ENCODE data around the gene PHYHD1.

DNA sequence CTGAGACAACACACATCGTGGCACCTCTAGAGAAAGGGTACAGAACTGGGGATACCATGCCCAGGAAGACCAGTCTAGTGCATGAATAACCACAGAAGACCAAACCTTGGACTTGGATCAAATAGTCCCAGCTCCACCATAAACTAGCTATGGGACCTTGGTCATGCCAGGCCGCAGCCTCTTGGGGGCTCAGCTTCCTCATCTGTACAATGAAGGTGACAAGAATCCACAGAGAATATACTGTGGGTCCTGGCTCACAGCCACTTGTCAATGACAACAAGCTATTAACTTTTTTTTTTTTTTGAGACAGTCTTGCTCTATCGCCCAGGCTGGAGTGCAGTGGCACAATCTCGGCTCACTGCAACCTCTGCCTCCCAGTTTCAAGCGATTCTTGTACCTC, 42.9 kb upstream of the PHYHD1 start:
- TF ChIP-seq, protein P1, sequence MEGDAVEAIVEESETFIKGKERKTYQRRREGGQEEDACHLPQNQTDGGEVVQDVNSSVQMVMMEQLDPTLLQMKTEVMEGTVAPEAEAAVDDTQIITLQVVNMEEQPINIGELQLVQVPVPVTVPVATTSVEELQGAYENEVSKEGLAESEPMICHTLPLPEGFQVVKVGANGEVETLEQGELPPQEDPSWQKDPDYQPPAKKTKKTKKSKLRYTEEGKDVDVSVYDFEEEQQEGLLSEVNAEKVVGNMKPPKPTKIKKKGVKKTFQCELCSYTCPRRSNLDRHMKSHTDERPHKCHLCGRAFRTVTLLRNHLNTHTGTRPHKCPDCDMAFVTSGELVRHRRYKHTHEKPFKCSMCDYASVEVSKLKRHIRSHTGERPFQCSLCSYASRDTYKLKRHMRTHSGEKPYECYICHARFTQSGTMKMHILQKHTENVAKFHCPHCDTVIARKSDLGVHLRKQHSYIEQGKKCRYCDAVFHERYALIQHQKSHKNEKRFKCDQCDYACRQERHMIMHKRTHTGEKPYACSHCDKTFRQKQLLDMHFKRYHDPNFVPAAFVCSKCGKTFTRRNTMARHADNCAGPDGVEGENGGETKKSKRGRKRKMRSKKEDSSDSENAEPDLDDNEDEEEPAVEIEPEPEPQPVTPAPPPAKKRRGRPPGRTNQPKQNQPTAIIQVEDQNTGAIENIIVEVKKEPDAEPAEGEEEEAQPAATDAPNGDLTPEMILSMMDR (conservative IDR thresholded peaks at IDR 0.05; ENCODE audit: low read depth, low read length), result no peak
- TF ChIP-seq BHLHE40 (IDR thresholded peaks at IDR 0.05; ENCODE audit: low read depth, low read length) (no peak), CEBPB (IDR thresholded peaks at IDR 0.05; ENCODE audit: low read depth, low read length) (no peak), MXI1 (IDR thresholded peaks at IDR 0.05; ENCODE audit: borderline replicate concordance, low read depth, low read length) (no peak), MAFK (IDR thresholded peaks at IDR 0.05; ENCODE audit: low read depth, low read length) (no peak), CHD1 (IDR thresholded peaks at IDR 0.05; ENCODE audit: low read depth, low read length) (no peak), RAD21 (IDR thresholded peaks at IDR 0.05; ENCODE audit: low read length) (no peak)
- TF ChIP-seq, protein P2, sequence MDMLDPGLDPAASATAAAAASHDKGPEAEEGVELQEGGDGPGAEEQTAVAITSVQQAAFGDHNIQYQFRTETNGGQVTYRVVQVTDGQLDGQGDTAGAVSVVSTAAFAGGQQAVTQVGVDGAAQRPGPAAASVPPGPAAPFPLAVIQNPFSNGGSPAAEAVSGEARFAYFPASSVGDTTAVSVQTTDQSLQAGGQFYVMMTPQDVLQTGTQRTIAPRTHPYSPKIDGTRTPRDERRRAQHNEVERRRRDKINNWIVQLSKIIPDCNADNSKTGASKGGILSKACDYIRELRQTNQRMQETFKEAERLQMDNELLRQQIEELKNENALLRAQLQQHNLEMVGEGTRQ (IDR thresholded peaks at IDR 0.05; ENCODE audit: low read depth, low read length), result no peak
